Measurements from ENCODE around the gene AMPH.
"Not testable (repeated sequence)": the region's sequence is repeated elsewhere in the genome, so short reads cannot be mapped to it uniquely, and the experiment has no call there.

AMPH gene

GRCh38 chr7:38427279-38427955 is 203.8 kb downstream of the AMPH start:
- Histone ChIP-seq H3K36me3 (ENCODE audit: insufficient read depth, low read length) (peaks cover 5% of the 10 kb centered on the region), H3K4me3 (ENCODE audit: low read length) (no peak overlapping the region), H3K27me3 (ENCODE audit: insufficient read depth, low read length) (no peaks in the 10 kb centered on the region), H3K4me1 (ENCODE audit: insufficient read depth, low read length) (no peaks in the 10 kb centered on the region), H3K9me3 (ENCODE audit: low read length) (no peaks in the 10 kb centered on the region), H2AFZ (ENCODE audit: low read depth, low read length) (no peak overlapping the region)

DNA sequence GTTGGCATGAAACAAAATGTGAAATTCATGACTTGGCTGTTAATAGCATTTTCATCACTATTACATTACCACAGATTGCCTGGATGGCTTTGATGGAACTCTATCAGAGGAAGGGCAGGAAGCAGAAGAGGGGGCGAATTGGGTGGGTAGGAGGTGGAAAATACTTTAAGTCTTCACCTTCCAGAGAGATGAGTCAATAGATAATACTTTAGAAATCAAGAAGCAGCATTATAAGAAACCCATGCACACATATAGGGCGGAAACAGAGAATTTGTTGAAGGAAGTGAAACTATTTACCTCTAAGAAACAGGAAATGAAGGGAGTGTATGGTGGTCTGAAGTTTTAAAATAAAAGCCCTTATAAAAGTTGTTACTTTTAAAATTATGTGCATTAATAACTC is 205.7 kb downstream of the AMPH start:
- no peaks in the 10 kb centered on the region for H3K4me1 ChIP-seq (ENCODE audit: insufficient read depth, low read length)
- H3K36me3 ChIP-seq (ENCODE audit: insufficient read depth, low read length), result peaks cover 5% of the 10 kb centered on the region
- no peaks in the 10 kb centered on the region for H3K27me3 ChIP-seq (ENCODE audit: insufficient read depth, low read length)
- H3K9me3 ChIP-seq (ENCODE audit: low read length), result no peaks in the 10 kb centered on the region
- no peak overlapping the region for H3K4me3 ChIP-seq (ENCODE audit: low read length)
- H2AFZ ChIP-seq (ENCODE audit: low read depth, low read length), result no peak overlapping the region

- Histone ChIP-seq H3K27me3 (ENCODE audit: insufficient read depth, low read length) (no peaks in the 10 kb centered on the region), H3K36me3 (ENCODE audit: insufficient read depth, low read length) (peaks cover 5% of the 10 kb centered on the region), H3K4me1 (ENCODE audit: insufficient read depth, low read length) (no peaks in the 10 kb centered on the region)
Measured at GRCh38 chr7:38424750-38425463, 206.3 kb downstream of the AMPH start.

GRCh38 chr7:38413784-38414183 is 217.4 kb downstream of the AMPH start:
- no peaks in the 10 kb centered on the region for H3K9me3 ChIP-seq (ENCODE audit: low read length)
- peaks cover 8% of the 10 kb centered on the region for H3K4me1 ChIP-seq (ENCODE audit: insufficient read depth, low read length)
- H3K36me3 ChIP-seq (ENCODE audit: insufficient read depth, low read length), result no peaks in the 10 kb centered on the region
- H3K4me3 ChIP-seq (ENCODE audit: low read length), result no peak overlapping the region
- no peaks in the 10 kb centered on the region for H3K27me3 ChIP-seq (ENCODE audit: insufficient read depth, low read length)
- no peak overlapping the region for H2AFZ ChIP-seq (ENCODE audit: low read depth, low read length)

More at GRCh38 chr7:38424750-38425463, 206.3 kb downstream of the AMPH start:
- Histone ChIP-seq H3K9me3 (ENCODE audit: low read length) (no peaks in the 10 kb centered on the region), H2AFZ (ENCODE audit: low read depth, low read length) (no peak overlapping the region), H3K4me3 (ENCODE audit: low read length) (no peak overlapping the region)

GRCh38 chr7:38411404-38411803 is 219.8 kb downstream of the AMPH start:
- no peak overlapping the region for H2AFZ ChIP-seq (ENCODE audit: low read depth, low read length)
- no peaks in the 10 kb centered on the region for H3K27me3 ChIP-seq (ENCODE audit: insufficient read depth, low read length)
- H3K9me3 ChIP-seq (ENCODE audit: low read length), result no peaks in the 10 kb centered on the region
- H3K4me3 ChIP-seq (ENCODE audit: low read length), result no peak overlapping the region
- H3K4me1 ChIP-seq (ENCODE audit: insufficient read depth, low read length), result peaks cover 4% of the 10 kb centered on the region
- no peaks in the 10 kb centered on the region for H3K36me3 ChIP-seq (ENCODE audit: insufficient read depth, low read length)

GRCh38 chr7:38410056-38410455 is 221.1 kb downstream of the AMPH start:
- Histone ChIP-seq H3K9me3 (ENCODE audit: low read length) (peaks cover 1% of the 10 kb centered on the region), H3K4me1 (ENCODE audit: insufficient read depth, low read length) (peaks cover 4% of the 10 kb centered on the region), H3K4me3 (ENCODE audit: low read length) (no peak overlapping the region), H3K36me3 (ENCODE audit: insufficient read depth, low read length) (no peaks in the 10 kb centered on the region), H3K27me3 (ENCODE audit: insufficient read depth, low read length) (no peaks in the 10 kb centered on the region), H2AFZ (ENCODE audit: low read depth, low read length) (no peak overlapping the region)

DNA sequence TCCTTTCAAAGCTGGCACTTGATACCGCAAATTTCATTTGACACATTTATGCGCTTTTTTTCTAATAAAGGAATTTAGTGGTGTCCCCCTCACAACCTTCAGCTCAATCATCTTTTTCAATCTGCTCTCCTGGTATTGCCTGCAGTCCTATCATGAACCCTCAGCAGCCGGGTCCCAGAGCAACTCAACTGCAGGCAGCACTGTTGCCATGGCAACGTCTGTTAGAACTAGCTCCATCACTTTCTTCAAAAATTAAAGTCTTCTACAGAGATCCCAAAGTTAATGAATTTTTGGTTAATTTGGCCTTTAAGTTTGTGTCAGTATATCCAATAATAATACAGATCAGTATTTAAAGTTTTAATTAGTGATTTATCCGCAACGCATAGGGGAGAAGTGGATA is 221.6 kb downstream of the AMPH start:
- no peak overlapping the region for H3K4me3 ChIP-seq (ENCODE audit: low read length)
- no peak overlapping the region for H2AFZ ChIP-seq (ENCODE audit: low read depth, low read length)
- peaks cover 4% of the 10 kb centered on the region for H3K4me1 ChIP-seq (ENCODE audit: insufficient read depth, low read length)
- peaks cover 2% of the 10 kb centered on the region for H3K9me3 ChIP-seq (ENCODE audit: low read length)
- no peaks in the 10 kb centered on the region for H3K36me3 ChIP-seq (ENCODE audit: insufficient read depth, low read length)
- no peaks in the 10 kb centered on the region for H3K27me3 ChIP-seq (ENCODE audit: insufficient read depth, low read length)

GRCh38 chr7:38398725-38399321 is 232.3 kb downstream of the AMPH start:
- Histone ChIP-seq H3K36me3 (ENCODE audit: insufficient read depth, low read length) (no peaks in the 10 kb centered on the region), H3K9me3 (ENCODE audit: low read length) (peaks cover 2% of the 10 kb centered on the region), H2AFZ (ENCODE audit: low read depth, low read length) (no peak overlapping the region), H3K4me1 (ENCODE audit: insufficient read depth, low read length) (no peaks in the 10 kb centered on the region), H3K27me3 (ENCODE audit: insufficient read depth, low read length) (no peaks in the 10 kb centered on the region), H3K4me3 (ENCODE audit: low read length) (no peak overlapping the region)

GRCh38 chr7:38396852-38397251 is 234.3 kb downstream of the AMPH start:
- no peaks in the 10 kb centered on the region for H3K36me3 ChIP-seq (ENCODE audit: insufficient read depth, low read length)
- no peak overlapping the region for H2AFZ ChIP-seq (ENCODE audit: low read depth, low read length)

GRCh38 chr7:38395921-38396552 is 235.1 kb downstream of the AMPH start:
- not testable (repeated sequence) for H3K4me1 ChIP-seq (ENCODE audit: insufficient read depth, low read length); H2AFZ ChIP-seq (ENCODE audit: low read depth, low read length); H3K9me3 ChIP-seq (ENCODE audit: low read length); H3K36me3 ChIP-seq (ENCODE audit: insufficient read depth, low read length); H3K4me3 ChIP-seq (ENCODE audit: low read length); H3K27me3 ChIP-seq (ENCODE audit: insufficient read depth, low read length)

More at GRCh38 chr7:38396852-38397251, 234.3 kb downstream of the AMPH start:
- H3K4me1 ChIP-seq (ENCODE audit: insufficient read depth, low read length), result no peaks in the 10 kb centered on the region
- H3K4me3 ChIP-seq (ENCODE audit: low read length), result no peak overlapping the region
- no peaks in the 10 kb centered on the region for H3K27me3 ChIP-seq (ENCODE audit: insufficient read depth, low read length)
- peaks cover 2% of the 10 kb centered on the region for H3K9me3 ChIP-seq (ENCODE audit: low read length)

DNA sequence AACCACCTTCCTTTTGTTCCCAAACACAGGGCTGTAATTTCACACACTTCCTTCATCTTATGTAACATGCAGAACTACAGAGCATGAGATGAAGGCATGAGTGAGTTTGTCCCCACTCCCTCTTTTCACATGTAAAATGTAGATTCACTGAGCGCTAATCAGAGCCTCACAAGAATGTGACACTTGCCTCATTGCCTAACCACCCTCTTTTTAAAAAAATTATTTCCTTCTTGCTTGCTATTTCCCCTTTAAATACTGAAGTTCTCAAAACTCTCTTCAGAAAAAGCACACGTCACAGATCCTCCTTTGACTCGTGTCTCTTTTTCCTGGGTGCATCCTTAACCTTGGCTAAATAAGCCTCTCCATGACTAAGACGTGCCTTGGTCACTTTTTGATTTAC is 236.5 kb downstream of the AMPH start:
- Histone ChIP-seq H2AFZ (ENCODE audit: low read depth, low read length) (no peak overlapping the region), H3K9me3 (ENCODE audit: low read length) (peaks cover 2% of the 10 kb centered on the region)

DNA sequence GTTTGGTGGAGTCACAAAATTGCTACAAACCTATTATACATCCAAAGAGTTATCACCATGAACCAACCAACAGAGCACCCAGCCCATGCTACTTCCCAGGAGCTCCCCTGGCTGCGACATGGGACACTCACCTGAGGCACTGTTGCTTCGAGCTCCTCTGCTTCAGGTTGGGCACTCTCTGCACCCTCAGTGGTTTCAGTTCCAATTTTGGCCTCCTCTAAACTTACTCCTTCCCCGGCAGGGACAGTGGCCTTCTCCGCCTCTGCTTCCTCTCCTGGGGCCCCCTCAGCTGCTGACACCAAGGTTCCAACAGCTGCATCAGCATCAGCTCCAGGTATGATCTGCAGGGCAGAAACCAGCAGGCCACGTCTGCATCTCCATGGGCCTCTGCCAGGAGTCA is 237.3 kb downstream of the AMPH start:
- Histone ChIP-seq H3K36me3 (ENCODE audit: insufficient read depth, low read length) (peaks cover 6% of the 10 kb centered on the region), H2AFZ (ENCODE audit: low read depth, low read length) (no peak overlapping the region), H3K27me3 (ENCODE audit: insufficient read depth, low read length) (no peaks in the 10 kb centered on the region), H3K4me3 (ENCODE audit: low read length) (no peak overlapping the region), H3K4me1 (ENCODE audit: insufficient read depth, low read length) (no peaks in the 10 kb centered on the region), H3K9me3 (ENCODE audit: low read length) (peaks cover 2% of the 10 kb centered on the region)

More for the DNA sequence above, 236.5 kb downstream of the AMPH start:
- no peaks in the 10 kb centered on the region for H3K4me1 ChIP-seq (ENCODE audit: insufficient read depth, low read length)
- H3K4me3 ChIP-seq (ENCODE audit: low read length), result no peak overlapping the region
- peaks cover 3% of the 10 kb centered on the region for H3K36me3 ChIP-seq (ENCODE audit: insufficient read depth, low read length)
- no peaks in the 10 kb centered on the region for H3K27me3 ChIP-seq (ENCODE audit: insufficient read depth, low read length)

DNA sequence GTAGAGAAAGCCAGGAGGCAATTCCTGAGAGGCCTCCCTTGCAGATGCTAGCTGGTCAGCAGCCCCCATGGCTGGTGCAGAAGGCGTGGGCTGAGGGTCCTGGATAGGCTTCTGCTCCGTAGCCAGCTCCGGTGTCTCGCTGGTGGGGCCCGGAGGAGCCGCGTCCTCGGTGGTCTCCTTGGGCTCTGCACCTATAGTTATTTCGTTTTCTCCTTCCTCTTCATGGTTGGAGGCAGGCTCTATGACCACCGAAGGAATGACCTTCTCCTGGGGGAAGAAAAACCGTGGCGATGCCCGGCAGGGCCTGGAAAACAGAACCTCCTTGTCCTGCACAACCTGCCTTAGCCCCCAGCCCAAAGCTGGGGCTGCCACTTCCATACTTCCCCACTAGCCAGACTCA is 239.4 kb downstream of the AMPH start:
- Histone ChIP-seq H3K9me3 (ENCODE audit: low read length) (peaks cover 2% of the 10 kb centered on the region), H3K27me3 (ENCODE audit: insufficient read depth, low read length) (no peaks in the 10 kb centered on the region), H3K4me1 (ENCODE audit: insufficient read depth, low read length) (no peaks in the 10 kb centered on the region), H3K4me3 (ENCODE audit: low read length) (no peak overlapping the region), H3K36me3 (ENCODE audit: insufficient read depth, low read length) (peaks cover 6% of the 10 kb centered on the region), H2AFZ (ENCODE audit: low read depth, low read length) (no peak overlapping the region)
